Measurements from ENCODE around the gene ODF2. TPM values are rescaled to one million over a fixed set of nuclear protein-coding genes. Genes with fewer than 3 reads are reported as not detected.

ODF2 gene
- total RNA-seq, 1 donor from 2014 or later, result 40.5 TPM

DNA sequence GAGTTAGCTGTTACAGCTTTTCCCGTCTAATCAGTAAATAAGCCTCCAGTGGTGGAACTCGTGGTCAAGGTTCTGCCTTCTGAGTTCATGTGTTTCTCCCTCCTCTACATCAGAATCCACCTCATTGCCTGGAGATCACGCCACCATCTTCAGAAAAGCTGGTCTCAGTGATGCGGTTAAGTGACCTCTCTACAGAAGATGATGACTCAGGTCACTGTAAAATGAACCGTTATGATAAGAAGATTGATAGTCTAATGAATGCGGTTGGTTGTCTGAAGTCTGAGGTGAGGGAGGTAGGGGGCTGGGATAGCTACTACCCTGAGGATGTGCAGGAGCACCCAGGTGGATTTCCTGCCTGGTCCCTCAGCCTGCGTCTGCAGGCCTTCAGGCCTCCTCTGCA, 13.3 kb downstream of the ODF2 start:
- Mint-ChIP-seq H3K4me3 (ENCODE audit: unreplicated experiment) (no peak overlapping the region), H3K27me3 (ENCODE audit: unreplicated experiment) (no peaks in the 10 kb centered on the region), H3K4me1 (ENCODE audit: unreplicated experiment) (peaks cover 3% of the 10 kb centered on the region), H3K27ac (ENCODE audit: unreplicated experiment) (no peak overlapping the region), H3K36me3 (ENCODE audit: unreplicated experiment) (peaks cover 10% of the 10 kb centered on the region), H3K9me3 (ENCODE audit: unreplicated experiment) (no peaks in the 10 kb centered on the region)
- no peak for TF ChIP-seq CTCF (IDR thresholded peaks at IDR 0.05)
- DNase-seq (ENCODE audit: extremely low spot score, unreplicated experiment), result no peak

DNA sequence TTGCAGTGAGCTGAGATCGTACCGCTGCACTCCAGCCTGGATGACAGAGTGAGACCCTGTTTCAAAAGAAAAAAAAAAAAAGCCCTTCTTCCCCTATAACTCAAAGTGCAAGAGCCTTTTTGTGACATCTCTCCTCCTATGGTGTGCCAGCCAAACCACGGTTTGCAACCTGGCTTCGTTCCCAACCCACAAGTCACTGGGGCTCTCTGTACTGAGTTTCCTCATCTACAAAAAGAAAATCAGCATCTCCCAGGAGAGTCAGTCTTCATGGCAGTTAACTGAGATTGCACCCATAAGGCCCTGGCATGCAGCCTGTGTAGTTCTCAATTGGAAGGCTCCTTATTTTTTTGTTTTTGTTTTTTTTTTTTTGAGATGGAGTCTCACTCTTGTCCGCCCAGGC, 14.8 kb downstream of the ODF2 start:
- DNase-seq (ENCODE audit: extremely low spot score, unreplicated experiment), result no peak
- Mint-ChIP-seq H3K4me1 (ENCODE audit: unreplicated experiment) (peaks cover 3% of the 10 kb centered on the region), H3K27me3 (ENCODE audit: unreplicated experiment) (no peaks in the 10 kb centered on the region), H3K36me3 (ENCODE audit: unreplicated experiment) (peaks cover 17% of the 10 kb centered on the region), H3K9me3 (ENCODE audit: unreplicated experiment) (no peaks in the 10 kb centered on the region), H3K4me3 (ENCODE audit: unreplicated experiment) (no peak overlapping the region), H3K27ac (ENCODE audit: unreplicated experiment) (no peak overlapping the region)
- no peak for TF ChIP-seq CTCF (IDR thresholded peaks at IDR 0.05)

DNA sequence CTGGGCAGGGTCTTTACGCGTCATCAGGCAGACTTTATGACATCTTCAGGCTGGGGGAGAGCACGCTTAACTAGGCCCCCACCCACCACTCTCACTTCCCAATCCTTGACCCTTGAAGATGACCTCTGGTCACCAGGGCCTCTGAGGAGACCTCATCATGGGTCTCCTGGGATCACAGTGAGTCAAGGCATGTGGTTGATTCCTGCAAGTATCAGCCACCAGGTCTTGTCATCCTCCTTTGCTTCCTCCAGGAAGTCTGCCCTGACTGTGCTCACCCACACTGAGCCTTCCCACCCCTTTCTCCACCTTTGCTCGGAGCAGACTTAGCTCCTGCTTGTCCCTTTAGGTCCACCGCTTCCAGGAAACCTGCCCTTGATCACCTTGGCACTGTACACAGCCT, 17.3 kb downstream of the ODF2 start:
- Mint-ChIP-seq H3K27me3 (ENCODE audit: unreplicated experiment) (no peaks in the 10 kb centered on the region), H3K4me1 (ENCODE audit: unreplicated experiment) (peaks cover 3% of the 10 kb centered on the region), H3K36me3 (ENCODE audit: unreplicated experiment) (peaks cover 18% of the 10 kb centered on the region), H3K4me3 (ENCODE audit: unreplicated experiment) (no peak overlapping the region), H3K27ac (ENCODE audit: unreplicated experiment) (no peak overlapping the region), H3K9me3 (ENCODE audit: unreplicated experiment) (no peaks in the 10 kb centered on the region)
- DNase-seq (ENCODE audit: extremely low spot score, unreplicated experiment), result no peak
- TF ChIP-seq CTCF (IDR thresholded peaks at IDR 0.05), result no peak

DNA sequence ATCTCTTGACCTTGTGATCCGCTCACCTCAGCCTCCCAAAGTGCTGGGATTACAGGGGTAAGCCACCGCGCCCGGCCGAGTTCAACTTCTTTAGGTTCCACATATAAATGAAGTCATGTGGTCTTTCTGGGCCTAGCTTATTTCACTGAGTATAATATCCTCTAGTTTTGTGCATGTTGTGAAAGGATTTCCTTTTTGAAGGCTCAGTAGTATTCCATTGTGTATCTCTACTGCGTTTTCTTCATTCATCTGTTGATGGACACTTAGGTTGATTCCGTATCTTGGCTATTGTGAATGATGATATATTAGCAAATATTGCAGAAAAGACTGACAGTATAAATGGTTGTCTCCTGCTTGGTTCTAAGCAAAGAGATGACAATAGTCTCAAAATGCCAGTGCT, 20.1 kb downstream of the ODF2 start:
- H3K27ac Mint-ChIP-seq (ENCODE audit: unreplicated experiment), result no peak overlapping the region
- no peak for TF ChIP-seq CTCF (IDR thresholded peaks at IDR 0.05)
- DNase-seq (ENCODE audit: extremely low spot score, unreplicated experiment), result no peak
- no peaks in the 10 kb centered on the region for H3K9me3 Mint-ChIP-seq (ENCODE audit: unreplicated experiment)
- H3K27me3 Mint-ChIP-seq (ENCODE audit: unreplicated experiment), result no peaks in the 10 kb centered on the region
- no peak overlapping the region for H3K4me3 Mint-ChIP-seq (ENCODE audit: unreplicated experiment)
- peaks cover 22% of the 10 kb centered on the region for H3K36me3 Mint-ChIP-seq (ENCODE audit: unreplicated experiment)
- no peaks in the 10 kb centered on the region for H3K4me1 Mint-ChIP-seq (ENCODE audit: unreplicated experiment)

DNA sequence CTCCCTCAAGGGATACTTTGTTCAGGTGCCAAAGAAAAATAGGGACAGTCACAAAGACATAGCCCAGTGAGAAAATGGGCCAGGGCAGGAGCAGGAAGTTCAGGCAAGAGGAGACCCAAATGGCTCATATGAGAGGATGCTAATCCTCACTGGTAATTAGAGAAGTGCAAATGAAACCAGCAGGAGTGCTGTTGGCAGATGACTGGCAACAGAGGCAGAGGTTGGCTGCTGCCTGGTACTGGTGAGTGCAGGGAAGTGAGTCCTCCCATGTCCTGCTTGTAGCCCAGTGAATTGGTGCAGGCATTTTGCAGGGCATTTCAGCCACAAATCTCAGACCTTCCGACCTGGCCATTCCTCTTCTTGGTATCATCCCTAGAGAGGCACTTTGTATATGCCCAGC, 23.5 kb downstream of the ODF2 start:
- no peak overlapping the region for H3K27ac Mint-ChIP-seq (ENCODE audit: unreplicated experiment)
- DNase-seq (ENCODE audit: extremely low spot score, unreplicated experiment), result no peak
- no peaks in the 10 kb centered on the region for H3K9me3 Mint-ChIP-seq (ENCODE audit: unreplicated experiment)
- no peaks in the 10 kb centered on the region for H3K27me3 Mint-ChIP-seq (ENCODE audit: unreplicated experiment)
- no peaks in the 10 kb centered on the region for H3K4me1 Mint-ChIP-seq (ENCODE audit: unreplicated experiment)
- H3K4me3 Mint-ChIP-seq (ENCODE audit: unreplicated experiment), result no peak overlapping the region
- no peak for TF ChIP-seq CTCF (IDR thresholded peaks at IDR 0.05)
- peaks cover 33% of the 10 kb centered on the region for H3K36me3 Mint-ChIP-seq (ENCODE audit: unreplicated experiment)
